Epithelial cell of proximal tubule (primary cell): ENCODE data around the gene SLC16A10. TPM values are rescaled to one million over a fixed set of nuclear protein-coding genes. Genes with fewer than 3 reads are reported as not detected.

Source experiments
- DNase-seq: peaks from one replicate; pipeline ENCODE4 v3.0.0-alpha.2; 2011; ENCODE audit warnings: low read depth
- H3K4me3 ChIP-seq: 2 replicates; pipeline ENCODE4 v1.5.1; 2011; ENCODE audit warnings: low read depth, mild to moderate bottlenecking, low read length
- total RNA-seq: library from RNA; depleted of rRNA; stranded (reverse); fragments of >200 nt; gene quantifications from 2 replicates; pipeline ENCODE4 v1.2.3, GENCODE V29; 2015
- TF ChIP-seq, protein P1 (sequence below): conservative IDR thresholded peaks from 2 replicates; pipeline ENCODE4 v1.5.1; 2012; ENCODE audit warnings: low read depth, mild to moderate bottlenecking, low read length

SLC16A10 gene
- total RNA-seq, 1 donor from 2014 or later = 0.63 TPM

GRCh38 chr6:111162504-111162903 lies 75.2 kb downstream of the SLC16A10 start:
- H3K4me3 ChIP-seq = no peak overlapping the region
- TF ChIP-seq, protein P1, sequence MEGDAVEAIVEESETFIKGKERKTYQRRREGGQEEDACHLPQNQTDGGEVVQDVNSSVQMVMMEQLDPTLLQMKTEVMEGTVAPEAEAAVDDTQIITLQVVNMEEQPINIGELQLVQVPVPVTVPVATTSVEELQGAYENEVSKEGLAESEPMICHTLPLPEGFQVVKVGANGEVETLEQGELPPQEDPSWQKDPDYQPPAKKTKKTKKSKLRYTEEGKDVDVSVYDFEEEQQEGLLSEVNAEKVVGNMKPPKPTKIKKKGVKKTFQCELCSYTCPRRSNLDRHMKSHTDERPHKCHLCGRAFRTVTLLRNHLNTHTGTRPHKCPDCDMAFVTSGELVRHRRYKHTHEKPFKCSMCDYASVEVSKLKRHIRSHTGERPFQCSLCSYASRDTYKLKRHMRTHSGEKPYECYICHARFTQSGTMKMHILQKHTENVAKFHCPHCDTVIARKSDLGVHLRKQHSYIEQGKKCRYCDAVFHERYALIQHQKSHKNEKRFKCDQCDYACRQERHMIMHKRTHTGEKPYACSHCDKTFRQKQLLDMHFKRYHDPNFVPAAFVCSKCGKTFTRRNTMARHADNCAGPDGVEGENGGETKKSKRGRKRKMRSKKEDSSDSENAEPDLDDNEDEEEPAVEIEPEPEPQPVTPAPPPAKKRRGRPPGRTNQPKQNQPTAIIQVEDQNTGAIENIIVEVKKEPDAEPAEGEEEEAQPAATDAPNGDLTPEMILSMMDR = no peak
- DNase-seq = no peak

DNA sequence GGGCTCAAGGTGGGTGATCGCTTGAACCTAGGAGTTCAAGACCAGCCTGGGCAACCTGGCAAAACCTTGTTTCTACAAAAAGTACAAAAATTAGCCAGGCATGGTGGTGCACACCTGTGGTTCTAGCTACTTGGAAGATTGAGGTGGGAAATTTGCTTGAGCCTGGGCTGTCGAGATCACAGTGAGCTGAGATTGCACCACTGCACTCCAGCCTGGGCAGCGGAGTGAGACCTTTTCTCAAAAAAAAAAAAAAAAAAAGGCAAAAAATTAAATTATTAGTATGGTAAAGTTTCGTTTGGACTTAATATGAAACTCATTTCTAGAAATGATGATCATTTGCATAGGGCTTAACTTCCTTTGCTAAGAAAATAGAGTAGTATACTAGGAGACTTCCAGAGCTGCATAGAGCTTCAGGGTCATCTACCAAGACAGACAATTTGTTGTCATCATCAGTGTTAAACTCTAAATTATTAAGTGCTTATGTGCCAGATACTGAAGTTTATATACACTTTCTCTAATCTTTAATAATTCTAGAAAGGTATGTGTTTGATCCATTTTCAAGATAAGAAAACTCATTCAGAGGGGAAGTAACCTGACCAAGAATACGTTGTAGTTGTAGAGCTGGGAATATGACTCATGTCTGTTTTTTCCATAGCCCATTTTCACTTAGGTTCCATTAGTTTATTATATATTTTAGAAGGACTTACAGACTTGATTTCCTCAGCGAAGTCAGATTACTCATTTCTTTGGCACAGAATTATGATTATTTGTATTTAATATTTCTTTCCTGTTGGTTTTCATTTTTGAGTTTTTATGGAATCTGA lies 84.5 kb downstream of the SLC16A10 start:
- H3K4me3 ChIP-seq = no peak overlapping the region
- TF ChIP-seq, protein P1 = no peak
- no peak for DNase-seq

DNA sequence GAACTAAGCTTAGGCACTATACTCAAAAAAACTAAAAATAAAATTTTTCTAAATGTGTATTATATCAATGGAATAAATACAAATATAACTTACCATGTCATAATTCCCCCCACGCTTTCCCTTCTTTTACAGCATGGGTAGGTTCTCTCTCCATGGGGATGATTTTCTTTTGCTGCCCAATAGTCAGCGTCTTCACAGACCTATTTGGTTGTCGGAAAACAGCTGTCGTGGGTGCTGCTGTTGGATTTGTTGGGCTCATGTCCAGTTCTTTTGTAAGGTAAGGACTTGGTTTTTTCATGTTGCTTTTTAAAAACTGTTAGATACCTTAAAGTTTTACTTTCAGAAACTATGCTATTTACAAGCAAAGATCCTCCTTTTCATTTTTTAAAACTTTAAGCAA lies 85.3 kb downstream of the SLC16A10 start:
- TF ChIP-seq, protein P1 = no peak
- no peak overlapping the region for H3K4me3 ChIP-seq

DNA sequence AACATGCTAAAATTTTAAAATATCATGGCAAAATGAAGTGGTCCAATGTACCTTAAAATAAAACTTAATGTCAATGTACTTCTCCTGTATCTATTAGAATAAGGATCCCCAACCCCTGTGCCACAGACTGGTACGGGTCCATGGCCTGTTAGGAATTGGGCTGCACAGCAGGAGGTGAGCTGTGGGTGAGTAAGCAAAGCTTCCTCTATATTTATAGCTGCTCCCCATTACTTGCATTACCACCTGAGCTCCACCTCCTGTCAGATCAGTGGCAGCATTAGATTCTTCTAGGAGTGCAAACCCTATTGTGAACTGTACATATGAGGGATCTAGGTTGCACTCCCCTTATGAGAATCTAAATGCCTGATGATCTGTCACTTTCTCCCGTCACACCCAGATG lies 86.0 kb downstream of the SLC16A10 start:
- H3K4me3 ChIP-seq = no peak overlapping the region
- no peak for DNase-seq

More for the DNA sequence above, 85.3 kb downstream of the SLC16A10 start:
- DNase-seq = no peak

GRCh38 chr6:111173946-111174345 lies 86.6 kb downstream of the SLC16A10 start:
- H3K4me3 ChIP-seq = no peak overlapping the region
- TF ChIP-seq, protein P1 = no peak
- no peak for DNase-seq

More for the DNA sequence above, 86.0 kb downstream of the SLC16A10 start:
- TF ChIP-seq, protein P1 = no peak

GRCh38 chr6:111175109-111175508 lies 87.8 kb downstream of the SLC16A10 start:
- H3K4me3 ChIP-seq = no peak overlapping the region
- DNase-seq = no peak

More at GRCh38 chr6:111175109-111175508, 87.8 kb downstream of the SLC16A10 start:
- TF ChIP-seq, protein P1 = no peak
